ENCODE results near the gene SLC38A4.

DNA sequence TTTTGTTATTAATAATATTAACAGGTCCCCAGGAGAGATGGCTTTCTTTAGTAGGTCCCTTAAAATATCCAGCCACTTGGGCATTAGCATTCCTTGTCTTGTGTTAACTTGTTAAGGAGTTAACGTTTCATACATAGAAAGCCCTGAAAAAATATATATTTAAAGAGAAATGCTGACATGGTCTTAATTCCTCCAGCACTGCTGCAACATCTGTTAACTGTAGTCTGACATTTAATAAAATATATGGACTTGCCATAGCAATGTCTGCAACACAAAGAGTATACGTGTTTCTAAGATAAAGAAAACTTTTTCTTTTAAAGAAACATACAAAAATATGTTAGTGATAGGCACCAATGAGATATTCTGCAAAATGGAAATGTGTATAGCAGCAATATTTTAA is 10.0 kb downstream of the SLC38A4 start:
- TF ChIP-seq POLR2AphosphoS5 (IDR thresholded peaks at IDR 0.05; ENCODE audit: low read depth, low read length): no peak
- no peak for TF ChIP-seq POLR2A (IDR thresholded peaks at IDR 0.05; ENCODE audit: low read depth, low read length)
- no peak for TF ChIP-seq TAF1 (IDR thresholded peaks at IDR 0.05; ENCODE audit: low read depth, low read length)
- no peak for TF ChIP-seq SPI1 (IDR thresholded peaks at IDR 0.05; ENCODE audit: low read depth, low read length)
